ENCODE data around the gene ITFG1. TPM values are rescaled to one million over a fixed set of nuclear protein-coding genes. Genes with fewer than 3 reads are reported as not detected.
"Not testable (repeated sequence)": the region's sequence is repeated elsewhere in the genome, so short reads cannot be mapped to it uniquely, and the experiment has no call there.

ITFG1 gene
- polyA plus RNA-seq, 10 donors: 71.8 to 109 (median 83.0) TPM

- no peak for DNase-seq
Observed at GRCh38 chr16:47161464-47161863, 299.4 kb downstream of the ITFG1 start.

GRCh38 chr16:47160422-47160821, 300.4 kb downstream of the ITFG1 start:
- DNase-seq: no peak

DNA sequence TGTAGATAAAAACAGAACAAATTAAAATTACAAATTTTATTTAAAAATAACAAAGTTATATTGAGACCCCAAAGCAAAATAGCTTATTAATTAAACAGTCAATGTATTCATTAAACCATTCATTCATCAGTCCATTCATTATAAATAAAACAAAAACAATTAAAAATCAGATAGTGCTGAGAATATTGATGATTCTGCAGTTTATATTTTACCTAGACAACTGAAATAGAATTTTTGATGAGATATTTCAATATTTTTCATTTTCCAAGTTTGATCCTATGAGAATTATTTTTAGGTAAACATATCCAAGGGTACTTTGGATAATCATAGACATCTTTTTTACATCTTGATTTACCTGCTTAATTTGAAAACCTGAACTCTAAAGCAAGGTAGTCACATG, 301.9 kb downstream of the ITFG1 start:
- DNase-seq: no peak

DNA sequence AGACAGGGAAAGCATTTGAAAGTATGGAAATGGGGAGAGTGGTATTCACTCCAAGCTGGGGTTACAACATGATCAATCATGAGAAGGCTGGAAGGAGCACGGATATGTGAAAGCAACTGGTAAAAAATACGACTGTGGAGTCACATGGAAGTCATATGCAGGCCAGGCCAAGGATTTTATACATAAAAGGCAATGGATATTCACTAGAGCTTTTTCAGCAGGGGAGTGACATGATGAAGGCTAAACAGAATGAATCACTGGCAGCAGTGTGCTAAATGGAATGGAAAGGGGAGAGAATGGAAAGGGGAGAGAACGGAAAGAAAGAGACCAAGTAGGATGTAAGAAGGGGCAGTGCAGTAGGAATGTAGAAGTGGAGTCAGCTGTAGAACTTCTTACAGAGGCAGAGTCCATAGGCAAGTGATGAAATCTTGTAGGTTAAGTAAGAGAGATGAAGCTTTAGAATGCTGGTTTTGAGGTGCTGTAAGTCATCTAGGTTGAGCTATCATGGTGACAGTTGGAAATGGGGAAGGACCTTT, 304.1 kb downstream of the ITFG1 start:
- no peak for DNase-seq

DNA sequence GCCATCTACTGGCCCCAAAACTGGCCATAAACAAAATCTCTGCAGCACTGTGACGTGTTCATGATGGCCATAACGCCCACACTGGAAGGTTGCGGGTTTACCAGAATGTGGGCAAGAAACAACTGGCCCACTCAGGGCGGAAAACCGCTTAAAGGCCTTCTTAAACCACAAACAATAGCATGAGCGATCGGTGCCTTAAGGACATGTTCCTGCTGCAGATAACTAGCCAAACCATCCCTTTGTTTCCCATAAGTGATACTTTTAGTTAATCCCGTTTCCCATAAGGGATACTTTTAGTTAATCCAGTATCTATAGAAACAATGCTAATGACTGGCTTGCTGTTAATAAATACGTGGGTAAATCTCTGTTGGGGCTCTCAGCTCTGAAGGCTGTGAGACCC, 308.4 kb downstream of the ITFG1 start:
- not testable (repeated sequence) for DNase-seq

- DNase-seq: no peak
Observed at GRCh38 chr16:47150067-47150466, 310.8 kb downstream of the ITFG1 start.

GRCh38 chr16:47144559-47144877, 316.3 kb downstream of the ITFG1 start:
- DNase-seq: peak in 1 of 3 donors; percentile 1

DNA sequence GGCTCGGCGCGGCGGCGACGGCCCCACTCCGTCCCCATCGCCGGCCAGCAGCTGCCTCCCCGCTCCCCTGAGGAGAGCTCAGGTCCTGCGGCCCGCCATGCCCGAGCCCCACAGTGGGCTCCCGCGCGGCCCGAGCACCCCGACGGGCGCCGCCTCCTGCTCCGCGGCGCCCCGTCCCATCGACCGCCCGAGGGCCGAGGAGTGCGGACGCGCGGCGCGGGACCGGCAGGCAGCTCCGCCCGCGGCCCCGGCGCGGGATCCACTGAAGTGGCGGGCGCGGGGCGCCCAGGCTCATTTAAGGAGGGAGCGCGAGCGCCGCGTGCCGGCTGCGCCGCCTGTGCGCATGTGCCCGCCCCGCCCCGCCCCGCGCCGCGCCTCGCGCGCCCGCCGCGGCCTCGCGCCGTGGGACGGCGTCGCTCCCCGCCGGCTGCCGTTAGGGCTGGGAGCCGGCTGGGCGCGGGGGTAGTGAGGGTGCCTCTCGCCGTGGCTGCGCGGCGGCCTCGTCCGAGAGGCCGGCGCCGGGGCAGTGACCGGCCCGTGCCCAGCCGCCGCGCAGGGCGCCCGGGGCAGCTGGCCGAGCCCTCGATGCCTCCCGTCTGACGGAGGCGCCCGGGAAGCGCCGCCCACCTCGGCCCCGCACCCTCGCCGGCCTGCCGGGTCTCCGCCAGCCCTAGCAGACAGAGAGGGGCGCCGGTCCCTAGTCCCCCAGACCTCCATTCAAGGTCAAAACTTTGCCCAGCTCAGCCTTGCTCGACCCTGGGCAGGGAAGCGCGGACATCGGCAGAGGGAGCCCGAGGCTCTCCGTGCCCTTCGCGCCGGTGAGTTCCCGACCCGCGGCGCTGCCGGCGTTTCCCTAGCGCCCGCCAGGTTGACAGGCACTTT, 316.9 kb downstream of the ITFG1 start, which contains the start of gene NETO2:
NETO2 (minus strand) TSS at position 269 of the 882 bp plus-strand sequence. CDS start 333 bp downstream, outside the sequence.
- peak; percentile 35 to 79 (median 56) for DNase-seq

GRCh38 chr16:47142821-47143676, 317.8 kb downstream of the ITFG1 start:
- peak; percentile 51 to 73 (median 61) for DNase-seq

GRCh38 chr16:47142486-47142820, 318.4 kb downstream of the ITFG1 start:
- DNase-seq: peak; percentile 14 to 41 (median 17)

DNA sequence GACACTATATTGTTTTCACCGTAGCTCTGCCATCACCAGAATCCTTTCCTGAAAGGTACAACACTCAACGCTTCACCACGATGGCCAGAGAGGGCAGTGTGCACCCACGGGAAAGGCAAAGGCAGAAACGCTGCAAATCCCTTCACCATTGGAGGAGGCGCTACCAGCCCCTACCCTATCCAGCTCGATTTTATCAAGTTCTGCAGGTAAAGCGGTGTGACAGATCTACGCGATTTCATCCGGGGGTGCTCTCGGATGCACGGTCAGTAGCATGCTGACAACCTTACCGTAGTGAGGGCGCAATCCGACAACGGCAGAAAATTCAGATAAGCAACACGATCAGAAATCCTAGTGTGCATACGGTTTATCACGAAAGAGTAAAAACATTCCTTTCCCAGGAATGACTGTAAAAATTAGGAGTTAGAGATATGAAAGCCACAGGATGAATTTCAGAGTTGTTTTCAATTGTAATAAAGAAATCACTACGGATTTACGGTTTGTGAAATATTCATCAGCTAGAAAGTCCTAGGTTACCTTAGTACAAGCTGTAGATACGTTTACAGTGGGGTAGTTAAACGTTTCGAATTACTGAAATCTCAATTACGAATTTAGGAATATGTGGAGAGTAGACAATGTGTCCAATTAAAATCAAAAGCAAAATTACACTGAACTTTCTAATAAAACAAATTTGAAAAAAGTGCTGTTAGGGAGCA, 318.9 kb downstream of the ITFG1 start:
- peak; percentile 79 to 88 (median 81) for DNase-seq

DNA sequence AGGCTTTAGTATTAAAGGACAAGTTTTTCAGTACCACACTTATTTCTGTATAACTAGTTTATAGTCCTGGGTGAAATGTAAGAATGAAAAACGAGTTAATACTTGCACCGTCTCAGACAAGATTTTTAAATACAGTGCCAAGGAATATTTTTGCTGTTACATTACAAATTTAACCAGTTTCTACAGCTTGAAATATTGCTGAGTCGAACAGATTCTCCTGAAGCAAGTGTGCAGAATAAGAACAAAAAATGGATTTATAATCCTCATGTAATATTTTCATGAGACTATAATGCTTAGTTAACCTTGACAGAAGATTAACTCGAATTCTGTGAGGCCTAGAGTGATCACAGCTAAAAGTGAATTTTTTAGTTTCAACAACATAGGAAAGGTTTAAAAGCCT, 320.2 kb downstream of the ITFG1 start:
- no peak for DNase-seq

DNA sequence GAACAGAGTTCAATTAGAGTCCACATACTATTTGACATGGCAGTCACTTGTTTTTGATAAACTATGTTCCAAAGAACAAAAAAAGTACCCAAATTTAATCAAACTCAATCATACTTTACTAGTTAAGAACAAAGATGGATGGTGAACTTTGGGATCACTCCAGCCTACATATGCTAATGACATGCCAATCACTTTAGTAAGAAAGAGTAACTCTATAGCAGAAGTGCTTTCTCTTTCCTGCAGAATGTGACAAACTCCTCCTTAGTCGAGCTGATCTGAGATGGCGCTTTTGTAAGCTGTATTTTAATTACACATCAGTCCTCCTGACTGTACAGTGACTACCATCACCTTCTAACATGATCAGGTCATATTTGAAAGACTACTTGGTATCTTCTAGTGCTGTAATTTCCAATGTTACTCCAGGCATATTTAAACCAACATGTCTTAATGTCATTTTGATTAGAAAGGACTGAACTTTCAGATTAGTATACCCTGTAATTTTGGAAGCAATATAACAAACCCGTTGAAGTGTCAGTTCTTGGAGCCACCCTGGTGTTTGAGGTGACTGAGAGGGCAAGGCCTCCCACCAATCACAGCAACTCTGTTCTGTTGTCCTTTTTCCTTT, 321.2 kb downstream of the ITFG1 start:
- no peak for DNase-seq

GRCh38 chr16:47137925-47138324, 322.9 kb downstream of the ITFG1 start:
- DNase-seq: not testable (repeated sequence)

- peak in 2 of 3 donors; percentile 3 to 5 for DNase-seq
Observed at GRCh38 chr16:47136099-47136842, 324.6 kb downstream of the ITFG1 start.

GRCh38 chr16:47134550-47134949, 326.3 kb downstream of the ITFG1 start:
- DNase-seq: no peak

- no peak for DNase-seq
Observed at GRCh38 chr16:47132308-47132707, 328.6 kb downstream of the ITFG1 start.

- no peak for DNase-seq
Observed at GRCh38 chr16:47129755-47130435, 331.0 kb downstream of the ITFG1 start.

DNA sequence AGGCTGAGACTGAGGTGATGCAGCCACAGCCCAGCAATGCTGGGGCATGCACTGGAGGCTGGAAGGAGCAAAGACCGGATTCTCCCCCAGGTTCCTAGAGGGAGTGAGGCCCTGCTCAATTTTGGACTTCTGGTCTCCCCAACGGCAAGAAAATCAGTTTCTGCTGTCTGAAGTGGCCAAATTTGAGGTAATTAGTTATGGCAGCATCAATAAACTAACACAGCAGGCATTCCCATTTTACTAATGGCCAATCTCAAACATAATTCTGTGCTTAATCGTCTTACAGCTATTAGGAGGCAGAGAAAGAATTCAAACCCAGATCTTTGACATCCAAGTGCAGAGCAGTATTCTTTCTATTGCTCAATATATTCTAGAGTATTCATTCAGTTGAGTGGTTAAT, 333.3 kb downstream of the ITFG1 start:
- DNase-seq: no peak

- DNase-seq: no peak
Observed at GRCh38 chr16:47125757-47126156, 335.1 kb downstream of the ITFG1 start.

Data from muscle of back (tissue), 11 donors.